ENCODE measurements around the gene C1GALT1. TPM values are rescaled to one million over a fixed set of nuclear protein-coding genes. Genes with fewer than 3 reads are reported as not detected.

Gene C1GALT1
- total and polyA plus RNA-seq, 2 donors (not counting 3 experiments of a cell fraction or from before 2014, with no cell fraction given), result 18.3 to 31.1 TPM

DNA sequence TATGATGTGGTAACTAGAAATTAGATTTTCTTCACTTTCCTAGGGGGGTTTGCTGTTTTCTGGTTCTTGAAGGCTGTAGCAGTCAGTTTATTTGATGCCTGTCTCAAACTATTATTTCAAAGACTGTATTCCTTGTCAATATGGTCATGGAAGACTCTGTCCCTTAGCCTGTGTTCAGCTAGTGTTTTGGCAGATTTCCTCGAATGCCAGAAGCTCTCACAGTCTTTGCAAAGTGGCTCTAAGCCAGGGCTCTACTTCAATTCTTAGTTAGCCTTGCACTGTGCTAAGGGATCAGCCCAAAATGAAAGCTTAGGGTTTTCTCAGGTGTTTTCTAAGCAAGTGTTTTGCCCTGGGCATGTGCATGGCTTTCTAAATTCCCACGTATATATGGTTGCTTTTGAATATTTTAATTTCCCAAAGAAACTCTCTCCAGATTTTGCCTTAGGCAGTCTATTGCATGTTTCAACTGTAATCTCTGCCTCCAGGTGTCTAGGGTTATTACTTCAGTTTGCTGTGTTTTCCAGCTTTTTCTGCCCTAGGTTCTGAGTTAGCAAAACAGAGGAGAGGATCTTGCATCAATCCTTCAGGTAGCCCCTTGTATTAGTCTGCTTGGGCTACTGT, 7.2 kb upstream of the C1GALT1 start:
- POLR2A ChIA-PET, result no interaction called here
- no peak overlapping the region for H3K27ac ChIP-seq (ENCODE audit: insufficient read depth, low read depth, low read length)
- CTCF ChIA-PET, result interaction anchor here (1.2 to 2.0 kb wide), 2 partner anchors 72 kb away, joined by 4 to 10 read pairs; no protein-coding TSS in a partner anchor
- dilution Hi-C loops (cut with MboI; ENCODE audit: extremely low pct_ligation_motif_present, low sequenced_read_pairs), result no loop called here
- no peaks in the 10 kb centered on the region for H3K79me2 ChIP-seq (ENCODE audit: control insufficient read depth, insufficient read depth, low read length)
- H3K9me3 ChIP-seq (replicated peaks; ENCODE audit: control insufficient read depth, insufficient read depth, low read length), result no peaks in the 10 kb centered on the region
- H3K4me2 ChIP-seq (ENCODE audit: insufficient read depth, low read length), result no peak overlapping the region
- FAIRE-seq, result no peak
- H2AFZ ChIP-seq (ENCODE audit: low read depth, low read length), result no peak overlapping the region
- H3K36me3 ChIP-seq (ENCODE audit: control insufficient read depth in 2 of 2, extremely low read depth in 1 of 2, insufficient read depth in 2 of 2, low read length in 2 of 2), result no peaks in the 10 kb centered on the region
- intact Hi-C loops (cut with micrococcal nuclease), result no loop called here
- H3K4me3 ChIP-seq (replicated peaks in 1 of 3; ENCODE audit: insufficient read depth in 1 of 3, low read depth in 1 of 3, low read length in 3 of 3), result no peak overlapping the region
- TF ChIP-seq POLR2A (IDR thresholded peaks at IDR 0.05; ENCODE audit: low read depth, low read length), result no peak
- TF ChIP-seq MAX (IDR thresholded peaks at IDR 0.05; ENCODE audit: insufficient read depth, insufficient read length), result no peak
- no peak for TF ChIP-seq MYC (IDR thresholded peaks at IDR 0.05; ENCODE audit: low read depth, low read length)
- no peak for TF ChIP-seq FOS (IDR thresholded peaks at IDR 0.05; ENCODE audit: borderline replicate concordance, insufficient read depth, low read length)
- TF ChIP-seq EZH2 (IDR thresholded peaks at IDR 0.05; ENCODE audit: borderline replicate concordance, low read depth, low read length, severe bottlenecking), result no peak
- no peak for TF ChIP-seq JUN (IDR thresholded peaks at IDR 0.05; ENCODE audit: borderline replicate concordance, insufficient read depth, insufficient read length, low read depth)
- TF ChIP-seq CTCF (IDR thresholded peaks at IDR 0.05; ENCODE audit: extremely low read depth in 1 of 2, insufficient read depth in 1 of 2, low read depth in 1 of 2, low read length in 2 of 2), result no peak
- no peak for TF ChIP-seq POLR2AphosphoS5 (IDR thresholded peaks at IDR 0.05; ENCODE audit: insufficient read depth, low read depth, low read length)
- no peak for TF ChIP-seq GATA2 (IDR thresholded peaks at IDR 0.05; ENCODE audit: insufficient read depth, insufficient read length, low read depth, low read length)
- no peak overlapping the region for H3K9ac ChIP-seq (replicated peaks; ENCODE audit: extremely low read depth, insufficient read depth, low read length)
- DNase-seq (ENCODE audit: low read depth, low spot score), result no peak
- H3K27me3 ChIP-seq (ENCODE audit: control insufficient read depth in 2 of 2, insufficient read depth in 2 of 2, low read length in 2 of 2), result no peaks in the 10 kb centered on the region
- H3K9me1 ChIP-seq (replicated peaks; ENCODE audit: control insufficient read depth, extremely low read depth, insufficient read depth, low read length), result no peaks in the 10 kb centered on the region
- H4K20me1 ChIP-seq (replicated peaks; ENCODE audit: control insufficient read depth, extremely low read depth, insufficient read depth, low read length), result no peaks in the 10 kb centered on the region
- H3K4me1 ChIP-seq (ENCODE audit: control insufficient read depth, extremely low read depth, insufficient read depth, low read length), result peaks cover 20% of the 10 kb centered on the region
- BruUV-seq (replicated peaks), result no TSS peak

Data from endothelial cell of umbilical vein (primary cell).